ENCODE results near the gene KLHDC7B.

Gene KLHDC7B

GRCh38 chr22:50523458-50523805, 22.3 kb upstream of the KLHDC7B start:
- no peak overlapping the region for H3K4me3 ChIP-seq (replicated peaks; ENCODE audit: low read depth, low read length)
- no peak for TF ChIP-seq CTCF (IDR thresholded peaks at IDR 0.05; ENCODE audit: low read length, missing control alignments)
- DNase-seq (ENCODE audit: low read depth), result no peak

- DNase-seq (ENCODE audit: low read depth), result no peak
- peak overlapping the region; percentile 74 for H3K4me3 ChIP-seq (replicated peaks; ENCODE audit: low read depth, low read length)
- no peak for TF ChIP-seq CTCF (IDR thresholded peaks at IDR 0.05; ENCODE audit: low read length, missing control alignments)
Measured at GRCh38 chr22:50523806-50524675, 21.7 kb upstream of the KLHDC7B start.

GRCh38 chr22:50524676-50525103, 21.0 kb upstream of the KLHDC7B start:
- H3K4me3 ChIP-seq (replicated peaks; ENCODE audit: low read depth, low read length), result peak overlapping the region; percentile 74
- TF ChIP-seq CTCF (IDR thresholded peaks at IDR 0.05; ENCODE audit: low read length, missing control alignments), result no peak
- DNase-seq (ENCODE audit: low read depth), result no peak

GRCh38 chr22:50525104-50525857, 20.4 kb upstream of the KLHDC7B start, which contains the start of gene SCO2:
SCO2 (minus strand) TSS chr22:50525598; CDS start chr22:50524411, 1,187 bp downstream.
- no peak for TF ChIP-seq CTCF (IDR thresholded peaks at IDR 0.05; ENCODE audit: low read length, missing control alignments)
- peak within 1 kb of the TSS; percentile 74 for H3K4me3 ChIP-seq (replicated peaks; ENCODE audit: low read depth, low read length)

GRCh38 chr22:50525858-50526107, 19.9 kb upstream of the KLHDC7B start:
- no peak for DNase-seq (ENCODE audit: low read depth)
- peak overlapping the region; percentile 74 for H3K4me3 ChIP-seq (replicated peaks; ENCODE audit: low read depth, low read length)
- TF ChIP-seq CTCF (IDR thresholded peaks at IDR 0.05; ENCODE audit: low read length, missing control alignments), result peak; percentile 11

More at GRCh38 chr22:50525104-50525857, 20.4 kb upstream of the KLHDC7B start, which contains the start of gene SCO2:
- DNase-seq (ENCODE audit: low read depth), result peak; percentile 98

GRCh38 chr22:50526108-50526833, 19.4 kb upstream of the KLHDC7B start:
- DNase-seq (ENCODE audit: low read depth), result peak; percentile 79
- TF ChIP-seq CTCF (IDR thresholded peaks at IDR 0.05; ENCODE audit: low read length, missing control alignments), result no peak
- peak overlapping the region; percentile 74 for H3K4me3 ChIP-seq (replicated peaks; ENCODE audit: low read depth, low read length)
